Measurements from ENCODE around the gene EDN3.
A peak's percentile ranks its signal among the peaks of the same experiment; 100 is the strongest.

The EDN3 gene

DNA sequence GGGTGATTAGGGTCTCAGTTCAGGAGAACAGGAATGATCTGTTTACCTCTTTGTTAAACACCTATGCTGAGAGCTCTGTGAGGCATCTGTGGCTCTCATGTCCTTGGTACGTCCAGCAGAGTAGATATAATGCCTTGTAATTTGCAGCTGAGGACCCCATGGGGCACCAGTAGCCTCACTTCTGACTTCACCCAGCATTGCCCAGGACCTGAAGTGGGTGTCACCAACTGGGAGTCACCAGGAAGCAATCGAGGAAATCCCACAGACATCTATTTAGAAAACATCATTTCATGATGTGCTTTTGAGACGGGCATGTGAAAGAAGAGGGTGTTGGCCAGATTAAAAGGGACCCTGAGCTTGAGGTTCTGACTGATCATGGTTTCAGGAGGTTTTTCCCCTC lies 8.8 kb downstream of the EDN3 start (continued):
- no peak for TF ChIP-seq MZF1 (tag by site-specific recombination; IDR thresholded peaks at IDR 0.05; ENCODE audit: borderline replicate concordance)
- no peak for TF ChIP-seq ZNF211 (tag by site-specific recombination; IDR thresholded peaks at IDR 0.05; ENCODE audit: low read depth)
- TF ChIP-seq, protein P1, sequence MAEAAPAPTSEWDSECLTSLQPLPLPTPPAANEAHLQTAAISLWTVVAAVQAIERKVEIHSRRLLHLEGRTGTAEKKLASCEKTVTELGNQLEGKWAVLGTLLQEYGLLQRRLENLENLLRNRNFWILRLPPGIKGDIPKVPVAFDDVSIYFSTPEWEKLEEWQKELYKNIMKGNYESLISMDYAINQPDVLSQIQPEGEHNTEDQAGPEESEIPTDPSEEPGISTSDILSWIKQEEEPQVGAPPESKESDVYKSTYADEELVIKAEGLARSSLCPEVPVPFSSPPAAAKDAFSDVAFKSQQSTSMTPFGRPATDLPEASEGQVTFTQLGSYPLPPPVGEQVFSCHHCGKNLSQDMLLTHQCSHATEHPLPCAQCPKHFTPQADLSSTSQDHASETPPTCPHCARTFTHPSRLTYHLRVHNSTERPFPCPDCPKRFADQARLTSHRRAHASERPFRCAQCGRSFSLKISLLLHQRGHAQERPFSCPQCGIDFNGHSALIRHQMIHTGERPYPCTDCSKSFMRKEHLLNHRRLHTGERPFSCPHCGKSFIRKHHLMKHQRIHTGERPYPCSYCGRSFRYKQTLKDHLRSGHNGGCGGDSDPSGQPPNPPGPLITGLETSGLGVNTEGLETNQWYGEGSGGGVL (tag by site-specific recombination; IDR thresholded peaks at IDR 0.05) = no peak
- TF ChIP-seq, protein P2, sequence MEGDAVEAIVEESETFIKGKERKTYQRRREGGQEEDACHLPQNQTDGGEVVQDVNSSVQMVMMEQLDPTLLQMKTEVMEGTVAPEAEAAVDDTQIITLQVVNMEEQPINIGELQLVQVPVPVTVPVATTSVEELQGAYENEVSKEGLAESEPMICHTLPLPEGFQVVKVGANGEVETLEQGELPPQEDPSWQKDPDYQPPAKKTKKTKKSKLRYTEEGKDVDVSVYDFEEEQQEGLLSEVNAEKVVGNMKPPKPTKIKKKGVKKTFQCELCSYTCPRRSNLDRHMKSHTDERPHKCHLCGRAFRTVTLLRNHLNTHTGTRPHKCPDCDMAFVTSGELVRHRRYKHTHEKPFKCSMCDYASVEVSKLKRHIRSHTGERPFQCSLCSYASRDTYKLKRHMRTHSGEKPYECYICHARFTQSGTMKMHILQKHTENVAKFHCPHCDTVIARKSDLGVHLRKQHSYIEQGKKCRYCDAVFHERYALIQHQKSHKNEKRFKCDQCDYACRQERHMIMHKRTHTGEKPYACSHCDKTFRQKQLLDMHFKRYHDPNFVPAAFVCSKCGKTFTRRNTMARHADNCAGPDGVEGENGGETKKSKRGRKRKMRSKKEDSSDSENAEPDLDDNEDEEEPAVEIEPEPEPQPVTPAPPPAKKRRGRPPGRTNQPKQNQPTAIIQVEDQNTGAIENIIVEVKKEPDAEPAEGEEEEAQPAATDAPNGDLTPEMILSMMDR (tag by site-specific recombination; IDR thresholded peaks at IDR 0.05) = no peak
- no peak for TF ChIP-seq AEBP2 (tag by site-specific recombination; IDR thresholded peaks at IDR 0.05; ENCODE audit: borderline replicate concordance)
- no peak for TF ChIP-seq ZNF354C (tag by site-specific recombination; IDR thresholded peaks at IDR 0.05; ENCODE audit: borderline replicate concordance, low read depth)

- Histone ChIP-seq H3K9me3 (ENCODE audit: control insufficient read depth, insufficient read depth, low read depth, low read length) (no peaks in the 10 kb centered on the region), H3K4me3 (ENCODE audit: low read depth, low read length) (no peak overlapping the region), H3K27ac (ENCODE audit: extremely low read depth, low read depth, low read length) (no peak overlapping the region), H3K4me1 (ENCODE audit: control insufficient read depth, insufficient read depth, low read length) (no peaks in the 10 kb centered on the region), H3K36me3 (ENCODE audit: control insufficient read depth in 2 of 2, insufficient read depth in 1 of 2, low read length in 2 of 2) (no peaks in the 10 kb centered on the region)
- TF ChIP-seq ZNF10 (tag by site-specific recombination; IDR thresholded peaks at IDR 0.05) (no peak), ZNF785 (tag by site-specific recombination; IDR thresholded peaks at IDR 0.05) (no peak), YY1 (tag by site-specific recombination; IDR thresholded peaks at IDR 0.05) (no peak), ZNF214 (tag by site-specific recombination; IDR thresholded peaks at IDR 0.05; ENCODE audit: borderline replicate concordance) (no peak)
- TF ChIP-seq, protein P3, sequence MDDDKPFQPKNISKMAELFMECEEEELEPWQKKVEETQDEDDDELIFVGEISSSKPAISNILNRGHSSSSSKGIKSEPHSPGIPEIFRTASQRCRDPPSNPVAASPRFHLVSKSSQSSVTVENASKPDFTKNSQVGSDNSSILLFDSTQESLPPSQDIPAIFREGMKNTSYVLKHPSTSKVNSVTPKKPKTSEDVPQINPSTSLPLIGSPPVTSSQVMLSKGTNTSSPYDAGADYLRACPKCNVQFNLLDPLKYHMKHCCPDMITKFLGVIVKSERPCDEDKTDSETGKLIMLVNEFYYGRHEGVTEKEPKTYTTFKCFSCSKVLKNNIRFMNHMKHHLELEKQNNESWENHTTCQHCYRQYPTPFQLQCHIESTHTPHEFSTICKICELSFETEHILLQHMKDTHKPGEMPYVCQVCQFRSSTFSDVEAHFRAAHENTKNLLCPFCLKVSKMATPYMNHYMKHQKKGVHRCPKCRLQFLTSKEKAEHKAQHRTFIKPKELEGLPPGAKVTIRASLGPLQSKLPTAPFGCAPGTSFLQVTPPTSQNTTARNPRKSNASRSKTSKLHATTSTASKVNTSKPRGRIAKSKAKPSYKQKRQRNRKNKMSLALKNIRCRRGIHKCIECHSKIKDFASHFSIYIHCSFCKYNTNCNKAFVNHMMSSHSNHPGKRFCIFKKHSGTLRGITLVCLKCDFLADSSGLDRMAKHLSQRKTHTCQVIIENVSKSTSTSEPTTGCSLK (tag by site-specific recombination; IDR thresholded peaks at IDR 0.05) = no peak
- TF ChIP-seq, protein P4, sequence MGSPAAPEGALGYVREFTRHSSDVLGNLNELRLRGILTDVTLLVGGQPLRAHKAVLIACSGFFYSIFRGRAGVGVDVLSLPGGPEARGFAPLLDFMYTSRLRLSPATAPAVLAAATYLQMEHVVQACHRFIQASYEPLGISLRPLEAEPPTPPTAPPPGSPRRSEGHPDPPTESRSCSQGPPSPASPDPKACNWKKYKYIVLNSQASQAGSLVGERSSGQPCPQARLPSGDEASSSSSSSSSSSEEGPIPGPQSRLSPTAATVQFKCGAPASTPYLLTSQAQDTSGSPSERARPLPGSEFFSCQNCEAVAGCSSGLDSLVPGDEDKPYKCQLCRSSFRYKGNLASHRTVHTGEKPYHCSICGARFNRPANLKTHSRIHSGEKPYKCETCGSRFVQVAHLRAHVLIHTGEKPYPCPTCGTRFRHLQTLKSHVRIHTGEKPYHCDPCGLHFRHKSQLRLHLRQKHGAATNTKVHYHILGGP (tag by site-specific recombination; IDR thresholded peaks at IDR 0.05) = peak; percentile 28; the same call in 1 of the 2 replicates
- CTCF ChIA-PET = interaction anchor here (0.9 kb wide), 1 partner anchor 89 kb away, joined by 3 read pairs; no protein-coding TSS in a partner anchor
- POLR2A ChIA-PET = no interaction called here
Measured at GRCh38 chr20:59314997-59315396, 14.6 kb downstream of the EDN3 start.

DNA sequence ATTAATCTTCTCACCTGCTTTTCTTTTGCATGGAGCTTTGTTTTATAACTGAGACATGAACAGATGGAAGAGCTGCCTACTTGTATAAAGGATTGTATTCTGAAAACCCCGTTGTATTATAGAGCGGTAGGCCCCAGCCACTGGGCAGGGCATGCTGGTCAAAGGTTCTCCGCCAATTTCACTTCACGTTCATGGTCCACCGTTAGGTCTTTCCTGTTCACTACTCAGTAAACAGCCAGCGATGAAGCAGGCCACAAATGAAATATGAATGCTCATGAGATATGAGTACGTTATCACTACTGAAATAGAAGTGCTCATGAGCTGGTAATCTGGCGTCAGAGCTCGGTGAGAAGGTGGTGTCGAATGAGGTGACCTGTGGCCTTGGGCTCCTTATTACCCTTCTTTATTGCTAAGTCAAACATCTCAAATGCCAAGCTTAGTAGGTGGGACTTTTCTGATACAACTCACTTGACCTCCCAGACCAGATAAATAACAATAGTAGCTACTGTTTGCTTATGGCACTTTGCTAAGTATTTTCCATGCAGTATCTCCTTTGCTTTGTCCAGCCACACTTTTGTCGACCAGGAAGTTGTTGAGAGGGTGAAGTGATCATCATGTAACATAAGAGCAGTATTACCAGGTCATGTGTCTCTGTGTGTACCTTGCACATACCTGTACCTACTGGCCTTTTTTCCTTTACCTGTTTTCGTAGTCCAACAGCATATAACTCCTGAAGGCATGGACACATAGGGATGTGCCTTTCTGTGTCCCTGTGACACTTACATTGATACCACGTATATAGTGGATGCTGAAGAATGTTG lies 16.7 kb downstream of the EDN3 start:
- TF ChIP-seq FEZF1 (tag by site-specific recombination; IDR thresholded peaks at IDR 0.05) (no peak), ZNF654 (tag by site-specific recombination; IDR thresholded peaks at IDR 0.05; ENCODE audit: low read depth) (no peak)
- ChIA-PET POLR2A (no interaction called here), CTCF (no interaction called here)
- Histone ChIP-seq H3K4me1 (ENCODE audit: control insufficient read depth, insufficient read depth, low read length) (no peaks in the 10 kb centered on the region), H3K36me3 (ENCODE audit: control insufficient read depth in 2 of 2, insufficient read depth in 1 of 2, low read length in 2 of 2) (no peaks in the 10 kb centered on the region), H3K9me3 (ENCODE audit: control insufficient read depth, insufficient read depth, low read depth, low read length) (no peaks in the 10 kb centered on the region), H3K4me3 (ENCODE audit: low read depth, low read length) (no peak overlapping the region), H3K27ac (ENCODE audit: extremely low read depth, low read depth, low read length) (no peak overlapping the region)

Data from HEK293 (cell line).